HG03469 (cell line): ENCODE measurements around the gene NACC2.

Source experiments
- ATAC-seq: cut with Tn5 transposase; IDR thresholded peaks from one replicate; pipeline ENCODE4 v1.9.1; 2021; ENCODE audit warnings: mild to moderate bottlenecking, moderate library complexity, moderate number of reproducible peaks; ENCODE audit not compliant: unreplicated experiment

NACC2 gene

DNA sequence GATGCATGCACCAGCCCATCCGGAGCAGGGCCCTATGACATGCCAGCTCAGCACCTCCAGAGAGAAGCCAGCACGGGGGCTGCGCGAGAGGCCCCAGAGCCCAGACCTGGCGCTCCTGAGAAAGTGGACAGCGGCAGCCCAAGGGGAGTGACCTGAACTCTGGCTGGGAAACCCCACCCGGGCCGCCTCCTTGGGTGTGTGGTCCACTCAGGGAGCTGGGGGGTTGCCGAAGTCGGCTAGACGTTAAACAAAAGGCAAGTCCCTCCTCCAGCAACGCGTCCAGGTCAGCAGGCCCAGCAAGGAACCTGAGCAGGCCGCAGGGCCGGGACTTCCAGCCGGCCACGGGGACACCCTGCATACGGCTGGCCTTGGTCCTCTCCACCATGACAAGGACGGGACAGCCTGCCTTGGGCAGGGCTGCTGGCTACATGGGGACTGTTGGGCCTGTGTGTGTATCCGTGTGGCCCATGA is 35.7 kb downstream of the NACC2 start:
- no peak for ATAC-seq

DNA sequence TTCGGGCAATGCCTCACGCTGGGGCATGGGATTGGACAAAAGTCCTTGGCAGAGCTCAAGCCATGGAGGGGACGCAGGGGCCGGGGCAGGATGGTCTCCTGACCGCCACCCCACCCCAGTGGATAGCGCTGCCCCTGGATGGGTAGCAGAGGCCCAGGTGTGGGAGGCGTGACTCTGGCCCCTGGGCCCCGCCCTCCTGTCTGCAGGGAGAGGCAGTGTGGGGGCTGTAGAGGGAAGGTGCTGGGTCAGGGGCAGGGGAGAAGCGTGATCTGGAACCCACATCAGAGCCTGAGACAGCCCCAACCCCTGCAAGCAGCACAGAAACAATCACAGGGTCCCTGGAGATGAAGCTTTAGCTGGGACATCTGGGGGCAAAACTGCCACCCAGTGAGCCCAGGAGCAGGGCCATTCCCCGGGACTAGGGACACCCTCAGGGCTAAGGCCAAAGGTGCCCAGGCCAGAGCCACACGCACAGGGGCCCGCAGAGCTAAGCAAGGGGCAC is 36.2 kb downstream of the NACC2 start:
- ATAC-seq = no peak

DNA sequence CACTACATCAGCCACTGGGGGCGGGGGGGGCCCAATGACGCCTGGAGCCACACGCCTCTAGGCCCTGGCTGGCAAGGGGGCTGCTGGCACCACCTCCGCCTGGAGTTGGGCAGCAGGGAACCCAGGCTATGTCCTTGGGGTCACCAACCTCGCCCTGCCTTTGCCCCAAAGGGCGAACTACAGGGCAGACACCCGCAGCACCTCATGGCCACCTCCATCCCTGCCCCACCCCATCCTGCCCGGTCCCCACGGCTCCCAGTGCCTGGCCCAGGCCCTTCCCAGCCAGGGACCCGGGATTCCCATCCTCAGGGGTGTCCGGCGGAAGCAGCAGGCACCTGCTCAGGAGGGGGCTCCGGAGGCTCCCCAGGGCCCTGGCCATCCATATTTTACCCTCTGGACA is 37.0 kb downstream of the NACC2 start:
- ATAC-seq = no peak

DNA sequence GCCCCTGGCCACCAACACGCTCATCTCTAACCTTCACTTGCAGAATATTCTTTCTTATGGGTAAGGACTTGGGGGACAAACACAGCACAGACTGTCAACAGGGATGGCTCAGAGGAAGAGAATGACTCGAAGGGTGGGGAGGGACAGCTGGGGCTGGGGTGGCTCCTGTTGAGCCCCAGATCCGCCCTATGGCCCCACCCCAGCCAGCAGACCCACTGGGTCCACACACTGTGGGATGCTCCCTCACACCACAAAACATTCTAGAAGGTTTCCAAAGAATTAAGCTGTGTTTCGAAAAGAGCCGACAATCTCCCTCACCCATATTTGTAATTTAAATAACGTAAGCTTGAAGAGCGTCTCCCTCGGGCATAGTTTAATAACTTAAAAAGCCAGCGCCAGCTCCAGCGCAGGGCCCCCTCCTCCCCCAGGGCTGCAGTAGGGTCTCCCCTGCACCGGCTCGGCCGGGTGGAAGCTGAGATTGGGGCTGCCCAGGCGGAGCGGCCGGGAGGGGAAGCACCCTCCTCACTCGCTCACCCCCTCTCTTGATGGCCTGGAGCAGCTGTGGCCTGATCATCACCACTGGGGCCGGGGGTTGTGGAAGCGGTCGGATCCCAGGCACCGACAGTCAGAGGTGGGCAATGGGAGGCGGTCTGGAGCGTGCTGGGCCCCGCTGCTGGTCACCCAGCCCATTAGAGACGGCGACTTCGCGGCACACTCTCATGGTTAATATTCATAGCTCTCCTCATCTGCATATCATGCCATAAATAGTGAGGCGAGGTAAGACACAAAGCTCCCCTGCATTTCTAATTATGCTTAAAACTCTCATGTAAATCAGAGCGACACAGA is 37.6 kb downstream of the NACC2 start:
- ATAC-seq = no peak

DNA sequence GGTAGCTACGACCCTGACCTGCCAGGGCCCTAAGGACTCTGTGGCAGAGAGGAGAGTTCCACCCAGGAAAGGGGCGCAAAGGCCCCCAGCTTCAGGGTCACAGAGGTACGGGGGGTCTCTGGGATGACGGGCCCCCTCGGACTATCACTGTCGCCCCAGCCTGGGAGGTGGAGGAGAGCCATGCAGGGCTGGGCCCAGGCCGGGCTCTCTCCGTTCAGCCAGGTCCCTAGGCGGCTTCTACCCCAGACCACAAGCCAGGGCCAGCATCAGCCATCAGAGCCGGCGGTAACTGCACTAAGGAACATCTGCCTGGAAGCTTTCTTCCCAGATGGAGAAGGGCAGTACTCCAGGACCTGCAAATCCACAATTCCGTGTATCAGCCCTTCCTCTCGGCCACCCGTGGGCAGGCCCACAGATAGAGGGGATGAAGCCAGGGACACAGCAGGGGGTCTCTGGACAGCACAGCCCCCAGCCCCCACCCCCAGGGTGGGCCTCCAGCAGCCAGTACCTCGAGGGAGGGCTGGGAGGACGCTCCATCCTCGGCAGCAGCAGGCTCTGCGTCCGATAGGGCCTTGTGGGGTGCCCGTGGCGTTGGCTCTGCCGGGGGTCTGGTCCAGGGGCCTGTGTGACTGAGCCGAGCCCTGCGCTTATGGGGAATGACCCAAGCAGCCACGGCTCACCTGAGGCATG is 38.4 kb downstream of the NACC2 start:
- no peak for ATAC-seq

DNA sequence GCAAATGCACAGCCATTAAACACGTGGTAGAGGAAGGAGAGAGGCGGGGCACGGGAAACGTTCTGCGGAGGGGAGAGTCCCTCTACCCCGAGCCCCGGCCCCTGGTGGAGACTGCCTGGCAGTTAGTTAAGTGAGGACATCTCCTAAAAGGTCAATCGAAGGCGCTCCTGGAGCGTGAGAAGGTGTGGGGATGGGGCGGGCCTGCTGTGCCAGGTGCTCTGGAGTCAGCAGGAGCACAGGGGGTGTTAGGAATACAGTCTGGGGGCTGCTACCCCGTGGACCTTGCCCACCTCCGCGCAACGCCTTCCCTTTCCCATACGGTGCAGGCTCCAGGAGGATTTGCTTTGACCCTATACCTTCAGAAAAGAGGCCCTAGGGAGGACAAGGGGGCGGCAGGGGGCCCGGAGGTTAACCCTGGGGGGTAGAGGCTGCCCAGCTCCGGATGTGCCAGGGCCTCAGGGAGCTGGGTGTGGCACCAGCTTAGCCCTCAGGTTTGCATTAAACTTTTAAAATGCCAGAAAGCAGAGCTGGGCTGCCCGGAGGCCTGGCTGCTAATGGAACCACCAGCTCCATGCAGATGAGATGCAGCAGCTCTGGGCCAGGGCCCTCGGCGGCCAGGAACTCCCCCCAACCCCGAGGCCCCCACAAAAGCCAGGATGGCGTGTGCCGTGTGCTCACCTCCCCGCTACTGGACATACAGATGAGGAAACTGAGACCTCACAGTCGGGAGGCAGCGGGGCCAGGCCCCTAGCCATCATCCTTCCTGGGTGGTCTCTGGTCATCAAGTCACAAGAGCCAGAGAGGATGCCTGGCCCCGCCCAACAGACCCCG is 39.2 kb downstream of the NACC2 start:
- ATAC-seq = no peak

DNA sequence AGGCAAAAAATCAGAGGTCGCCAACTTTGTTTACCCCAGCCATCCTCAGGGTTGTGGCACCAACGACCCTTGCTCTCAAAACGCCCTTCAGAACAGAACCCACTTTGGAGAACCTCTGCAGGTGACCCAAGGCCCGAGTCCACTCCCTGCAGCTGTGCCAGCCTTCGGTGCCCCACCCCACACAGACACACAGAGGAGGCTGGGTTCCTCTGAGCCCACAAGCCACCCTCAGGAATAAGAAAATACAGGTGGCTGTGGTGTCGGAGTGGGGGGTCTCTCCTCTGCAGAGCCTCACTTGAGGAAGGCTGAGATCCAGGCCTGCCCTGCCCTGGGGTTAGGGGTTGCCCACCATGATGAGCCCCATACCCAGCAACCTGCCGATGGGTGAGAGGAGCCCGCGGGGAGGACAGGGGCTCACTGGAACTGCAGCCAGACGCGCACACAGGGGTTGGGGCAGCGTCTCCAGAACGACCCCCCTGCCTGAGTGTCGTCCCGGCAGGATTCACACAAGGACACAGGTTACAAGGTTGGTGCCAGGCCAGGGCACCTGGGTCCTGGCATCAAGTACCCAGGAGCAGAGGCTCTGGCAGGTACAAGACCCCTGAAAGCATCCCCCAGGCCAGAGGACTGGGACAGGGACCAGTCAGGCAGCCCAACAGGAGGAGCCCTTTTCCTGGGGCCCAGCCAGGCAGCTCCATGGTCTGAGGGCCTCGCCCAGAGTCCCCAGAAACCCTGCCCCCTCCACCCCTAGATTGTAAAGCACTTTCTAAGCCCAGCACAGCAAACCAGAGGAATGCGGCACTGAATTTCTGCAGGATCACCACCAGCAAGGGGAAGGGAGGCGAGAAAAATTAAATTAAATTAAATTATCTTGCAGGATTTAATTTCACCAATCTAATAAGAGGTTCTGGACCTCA is 40.0 kb downstream of the NACC2 start:
- no peak for ATAC-seq

DNA sequence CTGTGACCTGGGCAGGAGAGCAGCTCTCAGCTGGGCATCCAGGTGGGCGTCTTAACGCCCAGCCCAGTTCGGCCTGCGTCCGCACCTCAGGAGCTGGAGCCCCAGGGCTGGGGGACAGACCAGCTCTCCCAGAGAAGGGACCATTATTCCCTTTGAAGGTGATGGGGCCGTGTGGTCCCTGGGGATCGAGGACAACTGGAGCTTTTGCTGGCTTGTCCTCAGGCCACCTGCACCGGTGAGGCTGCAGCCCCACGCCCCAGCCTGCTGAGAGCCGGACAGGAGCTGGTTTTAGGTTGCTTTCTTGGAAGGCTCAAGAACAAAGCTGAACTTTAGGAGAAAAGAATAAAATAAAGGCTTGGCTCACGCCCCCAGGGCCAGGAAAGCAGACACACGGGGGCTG is 40.9 kb downstream of the NACC2 start:
- ATAC-seq = no peak

DNA sequence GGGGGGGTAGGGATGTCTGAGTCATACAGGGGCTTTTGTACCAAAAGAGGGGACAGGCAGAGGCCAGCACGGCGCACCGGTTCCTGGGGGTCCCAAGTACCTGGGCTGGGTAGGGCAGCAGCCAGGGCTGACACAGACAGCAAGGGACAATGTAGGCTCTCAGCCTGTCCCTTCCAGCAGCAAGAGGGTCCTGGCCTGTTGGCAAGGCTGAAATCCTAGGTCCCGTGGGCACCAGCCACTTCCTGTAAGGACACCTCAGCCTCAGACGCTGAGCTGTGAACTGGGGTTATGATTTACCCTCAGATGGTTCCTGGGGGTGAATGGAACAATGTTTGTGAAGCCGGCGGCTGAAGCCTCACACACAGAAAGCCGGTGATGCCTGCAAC is 41.3 kb downstream of the NACC2 start:
- ATAC-seq = no peak

DNA sequence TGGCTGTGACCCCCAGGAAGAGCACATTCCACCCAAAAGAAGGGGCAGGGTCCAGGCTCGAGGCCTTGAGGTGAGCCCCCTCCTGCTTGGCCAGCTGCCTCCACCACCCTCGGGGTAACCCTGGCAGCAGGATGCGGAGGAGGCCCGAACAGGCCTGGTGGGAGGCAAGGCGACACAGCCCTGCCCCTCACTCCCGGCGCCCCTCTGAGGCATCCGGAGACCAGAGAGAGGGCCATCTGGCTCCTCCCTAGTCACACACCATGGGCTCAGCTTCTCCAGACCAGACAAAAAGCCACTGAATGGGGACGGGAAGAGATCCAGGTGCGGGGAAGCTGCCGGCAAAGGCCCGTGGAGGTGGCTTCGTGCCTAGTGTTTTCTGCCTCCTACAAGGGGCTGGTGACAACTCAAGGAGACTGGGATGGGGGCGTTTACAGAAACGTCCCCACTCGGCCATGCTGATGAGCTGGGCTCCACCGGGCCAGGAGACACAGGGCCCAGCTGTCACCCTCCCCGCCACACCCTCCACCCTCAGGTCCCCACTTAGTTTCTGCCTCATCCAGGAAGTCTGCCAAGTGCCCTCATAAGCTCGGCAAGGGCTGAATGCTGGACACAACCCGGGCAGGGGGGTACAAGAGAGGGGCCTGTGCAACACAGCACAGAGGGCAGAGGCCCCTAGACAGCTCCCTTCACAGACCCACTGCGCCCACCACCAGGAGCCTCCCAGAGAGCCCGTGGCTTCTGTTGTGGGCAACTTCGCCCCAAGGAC is 41.9 kb downstream of the NACC2 start:
- no peak for ATAC-seq

DNA sequence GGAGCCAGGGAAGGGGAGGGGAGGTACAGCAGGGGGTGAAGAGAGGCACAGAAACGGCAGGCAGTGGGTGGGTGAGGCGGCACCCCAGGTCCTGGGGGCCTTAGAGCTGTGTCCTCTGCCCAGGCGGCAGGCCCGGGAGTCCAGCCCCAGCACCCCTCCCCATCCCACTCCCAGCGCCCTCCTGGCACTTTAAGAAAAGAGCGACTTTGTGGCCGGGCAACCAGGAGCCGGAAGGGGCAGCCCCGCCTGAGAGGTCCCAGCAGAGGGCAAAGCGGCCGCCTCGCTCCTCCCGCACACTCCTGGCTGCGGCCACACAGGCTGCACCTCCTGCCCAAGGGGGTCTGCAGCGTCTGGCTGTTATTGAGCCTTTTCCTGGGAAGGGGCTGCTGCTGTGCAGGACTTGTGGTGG is 42.6 kb downstream of the NACC2 start:
- no peak for ATAC-seq

DNA sequence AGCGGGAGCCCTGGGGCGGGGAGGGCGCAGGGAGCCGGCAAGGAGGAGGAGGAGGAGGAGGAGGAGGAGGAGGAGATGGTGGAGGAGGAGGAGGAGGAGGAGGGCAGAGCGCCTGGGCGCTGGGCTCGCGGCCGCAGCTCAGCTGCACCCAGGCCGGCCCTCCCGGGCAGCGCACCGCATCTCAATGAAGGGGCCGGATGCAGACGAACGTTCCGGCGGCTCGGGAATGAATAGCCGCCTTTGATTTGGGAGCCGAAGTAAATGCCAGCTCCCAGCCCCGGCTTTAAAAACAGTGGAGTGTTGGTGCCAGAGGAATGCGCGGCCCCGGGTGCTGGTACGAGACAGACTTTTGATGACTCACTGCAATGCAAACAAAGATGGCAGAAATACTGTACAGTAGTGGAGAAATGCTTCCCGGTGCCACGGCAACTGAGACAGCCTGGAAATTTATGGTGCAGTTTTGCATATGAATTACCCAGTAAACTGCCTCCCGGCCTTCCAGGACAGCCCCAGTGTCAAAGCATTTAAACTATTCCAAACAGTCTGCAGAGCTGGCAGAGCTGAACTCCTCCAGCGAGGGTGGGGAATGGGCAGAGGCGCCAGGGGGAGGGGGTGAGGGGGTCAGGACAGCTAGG is 43.1 kb downstream of the NACC2 start:
- ATAC-seq = no peak

DNA sequence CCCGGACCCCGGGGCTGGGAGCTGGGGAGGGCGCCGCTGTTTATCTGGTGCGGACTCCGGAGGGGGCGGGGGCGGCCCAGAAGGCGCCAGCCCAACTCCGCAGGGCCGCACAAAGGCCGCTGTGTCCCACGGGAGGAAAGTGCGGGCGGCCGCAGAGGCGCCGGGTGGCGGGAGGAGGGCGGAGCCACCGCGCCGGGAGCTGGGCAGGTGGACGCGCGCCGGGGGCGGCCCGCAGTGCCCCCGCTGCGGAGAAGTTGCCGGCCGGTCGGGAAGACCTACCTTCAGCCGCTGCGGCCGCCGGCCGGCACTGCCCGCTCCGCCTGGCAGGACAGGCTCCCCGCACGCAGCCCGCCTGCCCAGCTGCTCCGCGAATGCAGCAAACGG is 43.6 kb downstream of the NACC2 start:
- ATAC-seq = no peak

DNA sequence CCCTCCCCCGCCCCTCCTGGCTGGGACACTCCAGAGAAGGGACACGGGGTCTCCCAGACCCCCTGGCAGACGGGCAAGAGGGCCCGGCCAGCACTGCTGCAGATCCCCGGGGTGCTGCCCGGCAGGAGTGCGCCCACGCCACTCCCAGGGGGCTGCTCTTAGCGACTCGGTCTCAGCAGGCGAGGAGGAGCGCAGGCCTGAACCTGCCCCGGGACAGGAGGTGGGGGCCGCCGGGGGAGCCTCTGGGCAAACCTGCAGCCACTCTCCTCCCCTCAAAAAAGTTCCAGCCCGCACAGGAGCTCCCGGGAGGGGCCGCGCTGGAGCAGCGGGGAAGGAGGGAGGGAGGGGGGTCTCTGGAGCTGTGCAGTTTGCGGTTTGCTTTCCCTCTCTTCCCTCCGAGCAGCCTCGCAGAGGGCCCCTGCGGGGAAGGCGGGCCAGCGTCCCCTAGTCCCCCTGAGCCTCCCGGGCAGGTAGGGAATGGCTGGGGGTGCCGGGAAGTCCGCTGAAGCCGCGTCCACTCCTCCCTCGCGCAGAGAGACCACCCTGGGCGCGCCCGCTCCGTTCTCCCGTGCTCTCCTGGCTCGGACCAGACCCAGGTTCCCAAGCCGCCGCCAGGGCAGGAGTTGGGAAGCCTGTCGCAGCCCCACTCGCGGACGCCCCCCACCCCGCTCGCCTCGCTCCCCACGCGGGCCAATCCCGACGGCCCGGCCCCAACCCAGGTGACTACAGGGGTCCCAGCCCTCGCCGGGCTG is 44.2 kb downstream of the NACC2 start:
- ATAC-seq = no peak

DNA sequence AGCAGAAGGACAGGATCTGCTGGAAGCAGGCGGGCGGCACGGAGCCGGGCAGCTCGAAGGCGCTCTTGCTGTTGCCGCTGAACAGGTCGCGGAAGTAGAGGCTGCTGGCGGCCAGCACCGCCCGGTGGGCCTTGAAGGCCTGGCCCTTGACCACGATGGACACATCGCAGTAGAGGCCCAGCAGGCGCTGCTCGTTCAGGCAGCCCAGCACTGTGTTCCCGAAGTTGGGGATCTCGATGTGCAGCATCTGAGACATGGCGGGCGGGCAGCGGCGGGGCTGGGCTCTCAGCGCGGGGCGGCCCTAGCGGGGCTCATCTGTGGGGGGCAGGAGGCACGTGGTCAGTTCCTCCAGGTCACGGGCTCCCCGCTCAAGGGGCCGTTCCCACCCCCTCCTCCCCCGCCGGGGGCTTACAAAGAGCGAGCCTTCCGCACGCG is 44.8 kb downstream of the NACC2 start:
- no peak for ATAC-seq

DNA sequence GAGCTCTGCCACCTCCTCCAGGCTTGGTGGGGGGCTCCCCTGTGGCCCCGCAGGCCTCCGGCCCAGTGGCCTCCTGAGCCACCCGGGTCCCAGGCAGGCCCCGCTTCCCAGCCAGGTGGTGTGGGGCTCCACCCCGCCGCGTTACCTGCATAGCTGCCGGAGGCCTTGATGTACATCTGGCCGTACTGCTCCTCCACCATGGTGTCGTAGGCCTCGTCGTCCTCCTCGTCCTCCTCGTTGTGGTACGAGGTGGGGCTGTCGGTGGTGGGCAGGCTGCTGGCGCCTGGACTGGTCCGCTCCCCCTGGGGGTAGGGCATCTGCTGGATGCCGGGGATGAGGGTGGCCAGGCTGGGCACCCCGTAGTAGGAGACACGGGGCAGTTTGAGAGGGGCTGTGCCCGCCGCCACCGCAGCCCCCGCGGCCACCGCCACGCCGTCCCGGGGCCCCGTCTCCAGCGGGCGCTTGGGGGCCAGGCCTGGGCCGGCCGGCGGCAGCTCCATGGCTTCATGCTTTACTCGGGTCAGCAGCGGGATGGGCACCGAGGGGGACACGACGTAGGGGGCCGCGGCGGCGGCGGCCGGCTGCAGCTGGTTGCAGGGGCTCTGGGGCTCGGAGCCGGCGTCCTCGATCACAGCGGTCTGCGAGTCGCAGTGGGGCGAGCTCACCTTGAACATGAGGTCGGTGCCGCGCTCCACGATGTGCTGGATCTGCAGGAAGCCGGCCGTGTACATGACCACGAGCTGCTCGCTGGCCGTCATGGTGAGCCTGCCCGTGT is 45.4 kb downstream of the NACC2 start:
- ATAC-seq = no peak

DNA sequence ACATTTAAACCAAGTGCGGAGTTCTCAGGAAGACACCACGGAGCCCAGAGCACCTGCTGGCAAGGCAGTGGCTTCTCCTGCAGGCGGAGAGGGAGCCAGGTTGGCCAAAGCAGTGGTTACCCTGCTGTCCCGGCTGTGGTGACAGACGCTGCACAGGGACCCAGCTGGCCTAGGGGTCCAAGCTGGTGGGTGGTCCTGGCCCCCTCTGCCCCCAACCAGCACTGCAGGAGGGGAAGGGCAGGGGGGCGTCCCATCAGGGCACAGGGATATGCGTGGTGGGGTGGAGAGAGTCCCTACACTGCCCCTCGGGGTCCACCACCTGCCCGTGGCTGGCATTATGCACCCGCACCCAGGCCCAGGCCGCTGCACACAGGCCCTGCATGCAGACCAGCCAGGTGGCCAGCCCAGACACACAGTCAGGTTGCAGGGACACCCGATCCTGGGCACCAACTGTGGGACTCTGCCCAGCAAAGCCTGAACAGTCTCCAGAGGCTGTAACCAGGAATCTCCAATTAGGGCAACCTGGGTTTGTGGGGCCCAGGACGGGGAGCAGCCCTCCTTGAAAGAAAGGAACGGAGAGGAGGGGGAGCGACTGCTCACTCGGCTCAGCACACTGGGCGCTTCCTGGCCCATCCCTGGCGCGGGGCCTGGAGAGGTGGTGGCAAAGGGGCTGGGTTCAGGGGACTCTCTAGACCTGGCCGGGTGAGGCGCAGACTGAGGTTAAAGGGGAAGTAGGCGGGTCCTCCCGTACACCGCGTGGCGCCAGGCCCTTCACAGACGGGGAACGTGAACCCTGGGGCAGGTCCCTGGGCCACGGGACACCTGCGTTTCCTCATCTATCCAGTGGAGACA is 46.3 kb downstream of the NACC2 start:
- ATAC-seq = no peak
